ENCODE results near the gene IGFBP3.

The IGFBP3 gene

GRCh38 chr7:45891462-45892402 is 29.3 kb downstream of the IGFBP3 start:
- no peak for DNase-seq (ENCODE audit: low read depth in 2 of 2)

GRCh38 chr7:45890902-45891461 is 30.1 kb downstream of the IGFBP3 start:
- no peak for DNase-seq (ENCODE audit: low read depth in 2 of 2)

GRCh38 chr7:45890125-45890901 is 30.8 kb downstream of the IGFBP3 start:
- DNase-seq (ENCODE audit: low read depth in 2 of 2): no peak

- no peak for DNase-seq (ENCODE audit: low read depth in 2 of 2)
Observed at GRCh38 chr7:45889367-45890067, 31.6 kb downstream of the IGFBP3 start.

GRCh38 chr7:45888993-45889366 is 32.1 kb downstream of the IGFBP3 start:
- DNase-seq (ENCODE audit: low read depth in 2 of 2): no peak

- no peak for DNase-seq (ENCODE audit: low read depth in 2 of 2)
Observed at GRCh38 chr7:45888185-45888992, 32.7 kb downstream of the IGFBP3 start, which contains the start of gene IGFBP1. TSS of gene IGFBP1 (plus strand) at chr7:45888488. CDS start at chr7:45888653, 165 bp downstream.

- no peak for DNase-seq (ENCODE audit: low read depth in 2 of 2)
Observed at GRCh38 chr7:45886931-45887667, 34.0 kb downstream of the IGFBP3 start.

GRCh38 chr7:45885264-45885882 is 35.7 kb downstream of the IGFBP3 start:
- no peak for DNase-seq (ENCODE audit: low read depth in 2 of 2)

GRCh38 chr7:45884136-45884535 is 36.9 kb downstream of the IGFBP3 start:
- DNase-seq (ENCODE audit: low read depth in 2 of 2): no peak

- no peak for DNase-seq (ENCODE audit: low read depth in 2 of 2)
Observed at GRCh38 chr7:45882465-45882810, 38.6 kb downstream of the IGFBP3 start.

- DNase-seq (ENCODE audit: low read depth in 2 of 2): no peak
Observed at GRCh38 chr7:45881759-45882464, 39.2 kb downstream of the IGFBP3 start.

- no peak for DNase-seq (ENCODE audit: low read depth in 2 of 2)
Observed at GRCh38 chr7:45881280-45881758, 39.8 kb downstream of the IGFBP3 start.

- DNase-seq (ENCODE audit: low read depth in 2 of 2): no peak
Observed at GRCh38 chr7:45880433-45880860, 40.6 kb downstream of the IGFBP3 start.

GRCh38 chr7:45878457-45879144 is 42.5 kb downstream of the IGFBP3 start:
- no peak for DNase-seq (ENCODE audit: low read depth in 2 of 2)

GRCh38 chr7:45876519-45876918 is 44.6 kb downstream of the IGFBP3 start:
- no peak for DNase-seq (ENCODE audit: low read depth in 2 of 2)

- DNase-seq (ENCODE audit: low read depth in 2 of 2): no peak
Observed at GRCh38 chr7:45874408-45875131, 46.5 kb downstream of the IGFBP3 start.

- DNase-seq (ENCODE audit: low read depth in 2 of 2): no peak
Observed at GRCh38 chr7:45873355-45873754, 47.7 kb downstream of the IGFBP3 start.

- no peak for DNase-seq (ENCODE audit: low read depth in 2 of 2)
Observed at GRCh38 chr7:45873035-45873354, 48.1 kb downstream of the IGFBP3 start, which contains the start of gene CCDC201. TSS of gene CCDC201 (minus strand) at chr7:45873082. CDS start at chr7:45873007, 75 bp downstream.

Data from stimulated activated CD8-positive, alpha-beta memory T cell treated with anti-CD3 and anti-CD28 coated beads, Interleukin-15, amount 100 ng/mL, for 4 hours (primary cell).